Mesodermal cell (in vitro differentiated cells): Measurements from ENCODE around the gene GTF2A1. TPM values are rescaled to one million over a fixed set of nuclear protein-coding genes. Genes with fewer than 3 reads are reported as not detected.

ENCODE experiments used
- H3K27ac ChIP-seq: 2 replicates; pipeline ENCODE4 v1.7.0; 2013; ENCODE audit warnings: mild to moderate bottlenecking, low read depth, low read length, moderate library complexity; ENCODE audit not compliant: severe bottlenecking
- H3K36me3 ChIP-seq: 2 replicates; pipeline ENCODE4 v1.7.1; 2013; ENCODE audit warnings: mild to moderate bottlenecking, low read length, moderate library complexity; ENCODE audit not compliant: control insufficient read depth, insufficient read depth
- H3K4me1 ChIP-seq: one replicate; pipeline ENCODE4 v1.7.1; 2013; ENCODE audit warnings: mild to moderate bottlenecking, low read length; ENCODE audit not compliant: insufficient read depth, control insufficient read depth, poor library complexity, severe bottlenecking
- H3K4me3 ChIP-seq: 2 replicates; pipeline ENCODE4 v1.7.0; 2013; ENCODE audit warnings: low read length, control low read depth, mild to moderate bottlenecking; ENCODE audit not compliant: insufficient read depth, poor library complexity, severe bottlenecking; ENCODE audit errors: extremely low read depth
- H3K9me3 ChIP-seq: 2 replicates; pipeline ENCODE4 v1.7.1; 2013; ENCODE audit warnings: mild to moderate bottlenecking, low read length, moderate library complexity; ENCODE audit not compliant: control insufficient read depth
- whole genome bisulfite sequencing, 2 experiments: methylation state at CpG; one replicate each; pipeline ENCODE4 v1.1.5; 2013; ENCODE audit warnings: missing lambda C conversion rate in 2 of 2; ENCODE audit not compliant: insufficient coverage in 2 of 2; 5-methylcytosine and 5-hydroxymethylcytosine counted together
- polyA plus RNA-seq, 2 experiments: library from polyadenylated mRNA; stranded (reverse); fragments of 50-300 nt; gene quantifications; one replicate each; pipeline ENCODE4 v1.2.3, GENCODE V29; 2013

GTF2A1 gene
- polyA plus RNA-seq (2013, experiment 1 of 2), result 32.1 TPM
- 28.0 TPM for polyA plus RNA-seq (2013, experiment 2 of 2)

GRCh38 chr14:81220830-81221578 lies at the start of gene GTF2A1:
GTF2A1 (minus strand) TSS chr14:81220959; CDS start chr14:81220518, 441 bp downstream.
- Histone ChIP-seq H3K27ac (peak within 1 kb of the TSS; percentile 100), H3K4me1 (peaks cover 11% of the 10 kb centered on the region), H3K36me3 (peaks cover 3% of the 10 kb centered on the region), H3K9me3 (no peaks in the 10 kb centered on the region), H3K4me3 (peak within 1 kb of the TSS; percentile 91)
- WGBS, 2 experiments, result 0 to 1% methylated on average over 37 to 63 of the region's 84 CpGs

GRCh38 chr14:81269979-81270375 lies 49.2 kb upstream of the GTF2A1 start:
- no peaks in the 10 kb centered on the region for H3K36me3 ChIP-seq
- peaks cover 19% of the 10 kb centered on the region for H3K4me1 ChIP-seq
- WGBS, 2 experiments, result 81 to 94% methylated on average over 2 to 3 of the region's 3 CpGs
- no peak overlapping the region for H3K27ac ChIP-seq
- H3K4me3 ChIP-seq, result no peak overlapping the region
- no peaks in the 10 kb centered on the region for H3K9me3 ChIP-seq

- no peaks in the 10 kb centered on the region for H3K9me3 ChIP-seq
- H3K4me1 ChIP-seq, result peaks cover 19% of the 10 kb centered on the region
- no peak overlapping the region for H3K4me3 ChIP-seq
- 43 to 58% methylated on average over 1 to 5 of the region's 7 CpGs for WGBS, 2 experiments
- no peak overlapping the region for H3K27ac ChIP-seq
- H3K36me3 ChIP-seq, result no peaks in the 10 kb centered on the region
Measured at GRCh38 chr14:81269100-81269978, 48.6 kb upstream of the GTF2A1 start.

GRCh38 chr14:81268016-81268416 lies 47.3 kb upstream of the GTF2A1 start:
- H3K4me1 ChIP-seq, result peaks cover 19% of the 10 kb centered on the region
- H3K4me3 ChIP-seq, result no peak overlapping the region
- no peaks in the 10 kb centered on the region for H3K36me3 ChIP-seq
- no peaks in the 10 kb centered on the region for H3K9me3 ChIP-seq
- H3K27ac ChIP-seq, result peak overlapping the region; percentile 31
- WGBS, 2 experiments, result 72 to 77% methylated on average over 2 to 3 of the region's 3 CpGs

- no peak overlapping the region for H3K27ac ChIP-seq
- no peak overlapping the region for H3K4me3 ChIP-seq
- 90 to 100% methylated on average over 1 of the region's 3 CpGs for WGBS, 2 experiments
- H3K9me3 ChIP-seq, result no peaks in the 10 kb centered on the region
- no peaks in the 10 kb centered on the region for H3K36me3 ChIP-seq
- peaks cover 19% of the 10 kb centered on the region for H3K4me1 ChIP-seq
Measured at GRCh38 chr14:81265636-81266169, 44.9 kb upstream of the GTF2A1 start.

- Histone ChIP-seq H3K9me3 (no peaks in the 10 kb centered on the region), H3K36me3 (no peaks in the 10 kb centered on the region), H3K4me1 (peaks cover 19% of the 10 kb centered on the region), H3K4me3 (no peak overlapping the region), H3K27ac (no peak overlapping the region)
- no CpG with 5 or more reads among the region's 1 CpG for WGBS, 2 experiments
Measured at GRCh38 chr14:81264671-81265070, 43.9 kb upstream of the GTF2A1 start.

GRCh38 chr14:81263777-81264410 lies 43.1 kb upstream of the GTF2A1 start:
- no peaks in the 10 kb centered on the region for H3K9me3 ChIP-seq
- no peaks in the 10 kb centered on the region for H3K36me3 ChIP-seq
- no peak overlapping the region for H3K4me3 ChIP-seq
- 76 to 82% methylated on average over 3 of the region's 4 CpGs for WGBS, 2 experiments
- H3K4me1 ChIP-seq, result peaks cover 14% of the 10 kb centered on the region
- H3K27ac ChIP-seq, result no peak overlapping the region

GRCh38 chr14:81261176-81261575 lies 40.4 kb upstream of the GTF2A1 start:
- Histone ChIP-seq H3K4me1 (no peaks in the 10 kb centered on the region), H3K9me3 (no peaks in the 10 kb centered on the region), H3K27ac (no peak overlapping the region), H3K36me3 (no peaks in the 10 kb centered on the region), H3K4me3 (no peak overlapping the region)
- WGBS, 2 experiments, result 100% methylated on average over 1 of the region's 3 CpGs

GRCh38 chr14:81260732-81261131 lies 40.0 kb upstream of the GTF2A1 start:
- H3K36me3 ChIP-seq, result no peaks in the 10 kb centered on the region
- WGBS, 2 experiments, result 92 to 100% methylated on average over 1 to 3 of the region's 3 CpGs
- no peak overlapping the region for H3K27ac ChIP-seq
- no peaks in the 10 kb centered on the region for H3K4me1 ChIP-seq
- no peak overlapping the region for H3K4me3 ChIP-seq
- no peaks in the 10 kb centered on the region for H3K9me3 ChIP-seq

- Histone ChIP-seq H3K27ac (no peak overlapping the region), H3K4me3 (no peak overlapping the region), H3K36me3 (no peaks in the 10 kb centered on the region), H3K4me1 (no peaks in the 10 kb centered on the region), H3K9me3 (no peaks in the 10 kb centered on the region)
- WGBS, 2 experiments, result no CpG with 5 or more reads among the region's 2 CpGs
Measured at GRCh38 chr14:81256289-81256960, 35.7 kb upstream of the GTF2A1 start.
